ENCODE data around the gene FGF11. TPM values are rescaled to one million over a fixed set of nuclear protein-coding genes. Genes with fewer than 3 reads are reported as not detected.
A peak's percentile ranks its signal among the peaks of the same experiment; 100 is the strongest.

Gene FGF11
- total RNA-seq, 4 donors from 2014 or later = 0.13 to 1.0 (median 0.42) TPM; not detected in 1

DNA sequence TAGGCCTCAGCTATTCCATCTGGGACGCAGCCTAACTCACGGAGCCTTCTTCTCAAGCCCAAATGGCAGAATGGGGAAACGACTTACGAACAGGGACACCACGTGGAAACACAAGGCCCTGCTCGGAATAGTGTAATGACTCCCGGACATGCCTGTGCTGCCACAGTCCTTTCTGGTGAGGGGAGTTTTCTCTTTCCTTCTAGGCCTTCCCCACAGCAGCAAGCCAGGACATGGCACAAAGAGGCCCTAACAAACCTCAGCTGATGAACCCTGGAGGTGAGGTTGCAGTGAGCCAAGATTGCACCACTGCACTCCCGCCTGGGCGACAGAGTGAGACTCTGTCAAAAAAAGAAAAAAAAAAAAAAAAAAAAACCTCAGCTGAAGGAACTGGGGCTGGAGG, 24.8 kb downstream of the FGF11 start:
- H3K36me3 ChIP-seq = peaks cover 0 to 55% of the 10 kb centered on the region in 2 donors
- ATAC-seq = no peak
- no peak overlapping the region for H3K27ac ChIP-seq
- H3K4me1 ChIP-seq = peaks cover 2 to 44% (median 17%) of the 10 kb centered on the region in 3 donors
- H3K4me3 ChIP-seq = no peak overlapping the region
- H3K27me3 ChIP-seq = no peaks in the 10 kb centered on the region
- WGBS, 2 donors (ENCODE audit: low coverage in 1 of 2) = no CpG with 5 or more reads among the region's 9 CpGs
- TF ChIP-seq, protein P1, sequence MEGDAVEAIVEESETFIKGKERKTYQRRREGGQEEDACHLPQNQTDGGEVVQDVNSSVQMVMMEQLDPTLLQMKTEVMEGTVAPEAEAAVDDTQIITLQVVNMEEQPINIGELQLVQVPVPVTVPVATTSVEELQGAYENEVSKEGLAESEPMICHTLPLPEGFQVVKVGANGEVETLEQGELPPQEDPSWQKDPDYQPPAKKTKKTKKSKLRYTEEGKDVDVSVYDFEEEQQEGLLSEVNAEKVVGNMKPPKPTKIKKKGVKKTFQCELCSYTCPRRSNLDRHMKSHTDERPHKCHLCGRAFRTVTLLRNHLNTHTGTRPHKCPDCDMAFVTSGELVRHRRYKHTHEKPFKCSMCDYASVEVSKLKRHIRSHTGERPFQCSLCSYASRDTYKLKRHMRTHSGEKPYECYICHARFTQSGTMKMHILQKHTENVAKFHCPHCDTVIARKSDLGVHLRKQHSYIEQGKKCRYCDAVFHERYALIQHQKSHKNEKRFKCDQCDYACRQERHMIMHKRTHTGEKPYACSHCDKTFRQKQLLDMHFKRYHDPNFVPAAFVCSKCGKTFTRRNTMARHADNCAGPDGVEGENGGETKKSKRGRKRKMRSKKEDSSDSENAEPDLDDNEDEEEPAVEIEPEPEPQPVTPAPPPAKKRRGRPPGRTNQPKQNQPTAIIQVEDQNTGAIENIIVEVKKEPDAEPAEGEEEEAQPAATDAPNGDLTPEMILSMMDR (IDR thresholded peaks at IDR 0.05) = no peak
- TF ChIP-seq POLR2AphosphoS5 (IDR thresholded peaks at IDR 0.05) (no peak), EP300 (IDR thresholded peaks at IDR 0.05) (no peak), POLR2A (IDR thresholded peaks at IDR 0.05) (no peak)
- H3K9me3 ChIP-seq = no peaks in the 10 kb centered on the region

DNA sequence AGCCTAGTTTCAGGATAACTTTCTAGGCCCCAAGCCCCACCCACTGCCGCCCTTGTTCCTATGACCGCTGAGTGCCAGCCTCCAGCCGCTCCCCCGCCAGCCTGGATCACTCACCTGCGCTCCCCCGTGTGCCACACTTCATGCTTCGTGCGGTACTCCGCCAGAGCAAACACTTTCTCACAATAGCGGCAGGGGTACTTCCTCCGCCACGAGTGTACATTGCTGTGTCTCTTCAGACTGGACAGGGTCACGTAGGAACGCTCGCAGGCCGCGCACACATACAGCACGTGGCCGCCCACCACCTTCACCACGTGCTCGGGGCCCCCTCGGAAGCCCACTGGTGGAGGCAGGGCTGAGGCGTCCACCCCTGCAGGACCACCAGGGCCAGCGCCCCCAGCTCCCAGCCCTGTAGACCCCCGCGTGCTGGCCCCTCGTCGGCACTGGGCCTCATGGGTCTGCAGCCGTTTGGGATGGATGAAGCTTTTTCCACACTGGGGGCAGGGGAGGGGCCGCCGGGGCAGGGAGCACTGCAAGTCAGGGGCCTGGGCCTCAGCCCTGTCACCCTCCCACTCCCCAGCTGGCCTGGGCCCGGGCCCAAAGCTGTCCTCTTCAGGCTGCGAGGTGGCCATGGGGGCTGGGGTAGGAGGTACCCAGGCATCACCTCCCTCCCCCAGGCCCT, 26.4 kb downstream of the FGF11 start:
- no peak overlapping the region for H3K4me3 ChIP-seq
- TF ChIP-seq POLR2AphosphoS5 (IDR thresholded peaks at IDR 0.05) = no peak
- TF ChIP-seq POLR2A (IDR thresholded peaks at IDR 0.05) = no peak
- TF ChIP-seq, protein P1 (IDR thresholded peaks at IDR 0.05) = no peak
- TF ChIP-seq EP300 (IDR thresholded peaks at IDR 0.05) = no peak
- ATAC-seq = no peak
- peak overlapping the region in 3 of 4 donors; percentile 70 to 74 (median 71) for H3K27ac ChIP-seq
- 92% methylated on average over 19 of the region's 33 CpGs; no CpG with 5 or more reads in 1 of the 2 donors for WGBS, 2 donors (ENCODE audit: low coverage in 1 of 2)
- H3K36me3 ChIP-seq = peaks cover 0 to 55% of the 10 kb centered on the region in 2 donors
- no peaks in the 10 kb centered on the region for H3K9me3 ChIP-seq
- peaks cover 2 to 54% (median 17%) of the 10 kb centered on the region in 3 donors for H3K4me1 ChIP-seq
- H3K27me3 ChIP-seq = no peaks in the 10 kb centered on the region

DNA sequence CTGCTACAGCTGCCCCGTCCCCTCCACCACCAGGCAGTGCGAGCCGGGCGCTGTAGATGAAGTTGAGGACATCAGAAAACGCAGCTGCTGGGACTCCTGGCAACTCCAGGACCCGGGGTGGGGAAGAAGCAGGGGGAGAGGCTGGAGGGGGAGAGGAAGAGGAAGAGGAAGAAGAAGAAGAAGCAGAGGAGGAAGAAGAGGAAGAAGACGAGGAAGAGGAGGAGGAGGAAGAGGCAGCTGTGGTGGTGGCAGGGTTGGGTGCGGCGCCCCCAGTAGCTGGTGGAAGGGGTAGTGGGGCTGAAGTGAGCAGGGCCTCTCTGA, 27.0 kb downstream of the FGF11 start:
- Histone ChIP-seq H3K27ac (peak overlapping the region; percentile 7 to 74 (median 70)), H3K36me3 (peaks cover 0 to 55% of the 10 kb centered on the region in 2 donors), H3K4me3 (no peak overlapping the region), H3K4me1 (peaks cover 2 to 60% (median 17%) of the 10 kb centered on the region in 3 donors), H3K27me3 (no peaks in the 10 kb centered on the region), H3K9me3 (no peaks in the 10 kb centered on the region)
- 40 to 46% methylated on average over 1 to 2 of the region's 9 CpGs for WGBS, 2 donors (ENCODE audit: low coverage in 1 of 2)
- TF ChIP-seq EP300 (IDR thresholded peaks at IDR 0.05) = no peak
- TF ChIP-seq, protein P1 (IDR thresholded peaks at IDR 0.05) = no peak
- TF ChIP-seq POLR2AphosphoS5 (IDR thresholded peaks at IDR 0.05) = no peak
- TF ChIP-seq POLR2A (IDR thresholded peaks at IDR 0.05) = no peak
- ATAC-seq = no peak

DNA sequence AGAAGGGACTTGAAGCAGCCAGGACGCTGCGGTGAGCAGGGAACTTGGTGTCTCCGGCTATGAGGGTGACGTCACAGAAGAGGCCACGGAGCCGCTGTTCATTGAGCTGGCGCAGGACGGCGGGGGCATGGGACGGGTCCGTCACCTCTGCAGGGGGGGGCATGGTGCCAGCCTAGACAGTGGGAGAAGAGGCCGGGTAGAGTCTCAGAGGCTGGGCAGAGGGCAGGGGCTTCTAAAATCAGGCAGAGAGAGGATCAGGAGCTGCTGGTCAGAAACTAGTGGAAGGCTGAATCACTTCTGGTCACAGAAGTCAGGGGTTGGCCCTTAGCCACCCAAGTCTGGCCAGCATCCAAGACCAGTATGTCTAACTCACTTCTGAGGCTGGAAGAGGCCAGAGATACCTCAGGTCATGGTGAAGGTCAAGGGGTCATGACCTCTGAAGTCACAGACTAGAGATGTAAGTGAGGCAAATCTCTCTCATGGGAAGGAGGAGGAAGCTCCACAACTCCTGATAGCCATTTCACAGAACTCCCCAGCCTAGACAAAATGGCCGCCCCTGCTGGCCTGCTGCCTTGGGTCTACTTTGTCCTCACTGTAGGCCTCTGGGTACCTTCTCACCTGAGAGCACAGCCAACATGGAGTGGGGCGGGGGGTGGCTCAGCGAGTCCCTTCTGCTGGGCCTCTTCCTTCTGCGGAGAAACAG, 27.5 kb downstream of the FGF11 start:
- Histone ChIP-seq H3K27me3 (no peaks in the 10 kb centered on the region), H3K36me3 (peaks cover 0 to 50% of the 10 kb centered on the region in 2 donors), H3K9me3 (no peaks in the 10 kb centered on the region), H3K4me3 (no peak overlapping the region), H3K27ac (peak overlapping the region; percentile 7 to 74 (median 70)), H3K4me1 (peaks cover 2 to 65% (median 17%) of the 10 kb centered on the region in 3 donors)
- ATAC-seq = peak; percentile 63
- TF ChIP-seq EP300 (IDR thresholded peaks at IDR 0.05) (no peak), POLR2AphosphoS5 (IDR thresholded peaks at IDR 0.05) (peak; percentile 58)
- TF ChIP-seq, protein P1 (IDR thresholded peaks at IDR 0.05) = no peak
- 24% methylated on average over 3 of the region's 16 CpGs; no CpG with 5 or more reads in 1 of the 2 donors for WGBS, 2 donors (ENCODE audit: low coverage in 1 of 2)
